BLaER1 treated with 17β-estradiol and CSF1 and Interleukin-3, amounts not matched to agents 10 nM and 100 nM (cell line): Measurements from ENCODE around the gene ATRIP.
"Not testable (repeated sequence)": the region's sequence is repeated elsewhere in the genome, so short reads cannot be mapped to it uniquely, and the experiment has no call there.

Source experiments
- H3K27ac ChIP-seq, 11 experiments: shearing (Covaris generic); formaldehyde crosslinking; 2 replicates each; pipeline ENCODE4 v1.8.1; 2022
- H3K27me3 ChIP-seq, 11 experiments: shearing (Covaris generic); formaldehyde crosslinking; 2 replicates each; pipeline ENCODE4 v1.8.1; 2022
- H3K36me3 ChIP-seq, 11 experiments: shearing (Covaris generic); formaldehyde crosslinking; 2 replicates each; pipeline ENCODE4 v1.8.1; 2022
- H3K4me1 ChIP-seq, 10 experiments: shearing (Covaris generic); formaldehyde crosslinking; 2 replicates each; pipeline ENCODE4 v1.8.1; 2022
- H3K4me2 ChIP-seq, 11 experiments: shearing (Covaris generic); formaldehyde crosslinking; 2 replicates each; pipeline ENCODE4 v1.8.1; 2022
- H3K4me3 ChIP-seq, 10 experiments: shearing (Covaris generic); formaldehyde crosslinking; 2 replicates each; pipeline ENCODE4 v1.8.1; 2022
- H3K9ac ChIP-seq, 11 experiments: shearing (Covaris generic); formaldehyde crosslinking; 2 replicates each; pipeline ENCODE4 v1.8.1; 2022
- H3K9me3 ChIP-seq, 11 experiments: shearing (Covaris generic); formaldehyde crosslinking; replicated peaks in 1 of 11; 2 replicates each; pipeline ENCODE4 v1.8.1; 2022
- H4K20me1 ChIP-seq, 11 experiments: shearing (Covaris generic); formaldehyde crosslinking; 2 replicates each; pipeline ENCODE4 v1.8.1; 2022
- Cebpa-rat ChIP-seq, 11 experiments: shearing (Covaris generic); IDR thresholded peaks; 2 replicates each; pipeline ENCODE4 v1.8.1; 2022

ATRIP gene

DNA sequence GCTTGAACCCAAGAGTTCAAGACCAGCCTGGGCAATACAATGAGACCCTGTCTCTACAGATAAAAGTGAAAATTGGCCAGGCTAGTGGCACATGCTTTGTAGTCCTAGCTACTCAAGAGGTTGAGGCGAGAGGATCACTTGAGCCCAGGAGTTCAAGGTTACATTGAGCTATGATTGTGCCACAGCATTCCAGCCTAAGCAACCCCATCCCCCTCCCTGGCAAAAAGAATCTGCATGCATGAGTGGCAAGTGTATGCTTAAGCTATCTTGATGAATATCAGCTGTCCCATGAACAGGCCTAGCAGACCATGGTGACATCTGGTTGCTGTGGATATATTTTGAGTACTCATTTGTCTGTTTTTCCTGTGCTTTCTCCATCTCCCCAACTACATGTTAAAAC is 4.7 kb downstream of the ATRIP start:
- no peaks in the 10 kb centered on the region for H3K9me3 ChIP-seq
- TF ChIP-seq Cebpa-rat (IDR thresholded peaks at IDR 0.05) = no peak
- H3K36me3 ChIP-seq = peaks cover 53 to 82% (median 65%) of the 10 kb centered on the region in 11 experiments
- H3K27ac ChIP-seq = no peak overlapping the region
- no peaks in the 10 kb centered on the region for H3K27me3 ChIP-seq
- peaks cover 14 to 21% (median 17%) of the 10 kb centered on the region in 10 experiments for H3K4me1 ChIP-seq
- H3K9ac ChIP-seq = no peak overlapping the region
- no peak overlapping the region for H3K4me2 ChIP-seq
- 0 out of 22 replicates have a peak, but pooled peaks cover 0 to 3% (median 0%) of the 10 kb centered on the region in 11 experiments for H4K20me1 ChIP-seq
- H3K4me3 ChIP-seq = no peak overlapping the region

- Histone ChIP-seq H3K27me3 (no peaks in the 10 kb centered on the region), H3K4me2 (no peak overlapping the region), H3K9me3 (no peaks in the 10 kb centered on the region), H3K9ac (no peak overlapping the region; a peak in 1 of 22 replicates), H3K27ac (no peak overlapping the region), H3K36me3 (peaks cover 96 to 100% (median 100%) of the 10 kb centered on the region in 11 experiments), H3K4me1 (peaks cover 0 to 9% (median 0%) of the 10 kb centered on the region in 10 experiments; a peak in 5 of 20 replicates), H4K20me1 (peaks cover 0 to 10% (median 0%) of the 10 kb centered on the region in 11 experiments; a peak in 2 of 22 replicates), H3K4me3 (no peak overlapping the region)
- TF ChIP-seq Cebpa-rat (IDR thresholded peaks at IDR 0.05) = no peak
Measured at GRCh38 chr3:48456456-48456855, 9.9 kb downstream of the ATRIP start.

DNA sequence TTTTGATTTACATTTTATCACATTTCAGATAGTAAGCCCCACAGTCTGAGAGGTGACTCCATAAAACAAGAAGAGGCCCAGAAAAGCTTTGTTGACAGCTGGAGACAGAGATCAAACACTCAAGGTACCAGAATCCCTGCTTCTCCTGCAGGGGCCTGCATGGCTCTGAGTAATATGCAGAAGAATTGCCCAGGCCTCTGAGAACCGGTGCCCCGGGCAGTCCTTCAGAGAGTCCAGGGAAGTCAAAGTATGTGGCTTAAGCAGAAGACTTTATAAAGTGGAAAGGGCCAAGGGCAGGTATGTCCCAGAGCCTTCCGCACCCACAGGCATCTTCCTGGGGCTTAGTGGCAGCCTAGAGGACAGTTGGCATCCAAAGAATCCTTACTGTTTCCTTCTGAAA is 12.8 kb downstream of the ATRIP start:
- Histone ChIP-seq H3K9ac (no peak overlapping the region), H3K9me3 (no peaks in the 10 kb centered on the region), H3K27me3 (no peaks in the 10 kb centered on the region), H3K27ac (no peak overlapping the region), H3K4me2 (no peak overlapping the region), H3K4me3 (no peak overlapping the region), H4K20me1 (peaks cover 0 to 12% (median 0%) of the 10 kb centered on the region in 11 experiments; a peak in 3 of 22 replicates), H3K4me1 (peaks cover 0 to 10% (median under 1%) of the 10 kb centered on the region in 10 experiments; a peak in 7 of 20 replicates), H3K36me3 (peaks cover 72 to 99% (median 89%) of the 10 kb centered on the region in 11 experiments)
- TF ChIP-seq Cebpa-rat (IDR thresholded peaks at IDR 0.05) = no peak

GRCh38 chr3:48459773-48460516 is 13.4 kb downstream of the ATRIP start:
- no peak overlapping the region for H3K4me3 ChIP-seq
- TF ChIP-seq Cebpa-rat (IDR thresholded peaks at IDR 0.05) = no peak
- no peaks in the 10 kb centered on the region for H3K9me3 ChIP-seq
- H3K9ac ChIP-seq = no peak overlapping the region
- H3K27me3 ChIP-seq = no peaks in the 10 kb centered on the region
- H3K27ac ChIP-seq = no peak overlapping the region
- no peak overlapping the region for H3K4me2 ChIP-seq
- H3K4me1 ChIP-seq = peaks cover 3 to 16% (median 7%) of the 10 kb centered on the region in 10 experiments; a peak in 18 of 20 replicates
- H4K20me1 ChIP-seq = peaks cover 0 to 12% (median 0%) of the 10 kb centered on the region in 11 experiments; a peak in 3 of 22 replicates
- H3K36me3 ChIP-seq = peaks cover 67 to 99% (median 88%) of the 10 kb centered on the region in 11 experiments

DNA sequence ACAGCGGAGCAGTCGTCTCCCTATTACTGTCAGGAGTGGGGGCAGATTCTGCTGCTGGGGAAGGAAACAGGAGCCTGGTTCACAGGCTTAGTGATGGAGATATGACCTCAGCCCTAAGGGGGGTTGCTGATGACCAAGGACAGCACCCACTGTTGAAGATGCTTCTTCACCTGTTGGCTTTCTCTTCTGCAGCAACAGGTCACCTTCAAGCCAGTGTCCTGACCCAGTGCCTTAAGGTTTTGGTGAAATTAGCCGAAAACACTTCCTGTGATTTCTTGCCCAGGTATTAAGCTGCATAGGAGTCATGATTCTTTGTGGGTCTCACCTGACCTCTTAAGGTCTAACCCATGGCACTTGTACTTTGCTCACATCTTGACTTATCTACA is 14.0 kb downstream of the ATRIP start:
- Histone ChIP-seq H3K27ac (no peak overlapping the region), H3K36me3 (peaks cover 61 to 97% (median 82%) of the 10 kb centered on the region in 11 experiments), H3K4me3 (no peak overlapping the region)

GRCh38 chr3:48461767-48462166 is 15.2 kb downstream of the ATRIP start:
- not testable (repeated sequence) for H3K4me2 ChIP-seq, H3K9me3 ChIP-seq, H3K27me3 ChIP-seq, H3K9ac ChIP-seq, H3K4me3 ChIP-seq, H3K27ac ChIP-seq
- Histone ChIP-seq H4K20me1 (peaks cover 0 to 14% (median 2%) of the 10 kb centered on the region in 11 experiments; a peak in 12 of 22 replicates), H3K4me1 (peaks cover 10 to 29% (median 21%) of the 10 kb centered on the region in 10 experiments), H3K36me3 (peaks cover 48 to 87% (median 70%) of the 10 kb centered on the region in 11 experiments)

More for the DNA sequence above, 14.0 kb downstream of the ATRIP start:
- no peaks in the 10 kb centered on the region for H3K27me3 ChIP-seq
- peaks cover 0 to 12% (median 0%) of the 10 kb centered on the region in 11 experiments; a peak in 3 of 22 replicates for H4K20me1 ChIP-seq
- TF ChIP-seq Cebpa-rat (IDR thresholded peaks at IDR 0.05) = no peak
- peaks cover 8 to 22% (median 12%) of the 10 kb centered on the region in 10 experiments for H3K4me1 ChIP-seq
- H3K9ac ChIP-seq = 0 out of 22 replicates have a peak overlapping the region, but pooled peaks of 1 of the 11 experiments have one; percentile 25
- no peak overlapping the region; a peak in 1 of 22 replicates for H3K4me2 ChIP-seq
- no peaks in the 10 kb centered on the region for H3K9me3 ChIP-seq

DNA sequence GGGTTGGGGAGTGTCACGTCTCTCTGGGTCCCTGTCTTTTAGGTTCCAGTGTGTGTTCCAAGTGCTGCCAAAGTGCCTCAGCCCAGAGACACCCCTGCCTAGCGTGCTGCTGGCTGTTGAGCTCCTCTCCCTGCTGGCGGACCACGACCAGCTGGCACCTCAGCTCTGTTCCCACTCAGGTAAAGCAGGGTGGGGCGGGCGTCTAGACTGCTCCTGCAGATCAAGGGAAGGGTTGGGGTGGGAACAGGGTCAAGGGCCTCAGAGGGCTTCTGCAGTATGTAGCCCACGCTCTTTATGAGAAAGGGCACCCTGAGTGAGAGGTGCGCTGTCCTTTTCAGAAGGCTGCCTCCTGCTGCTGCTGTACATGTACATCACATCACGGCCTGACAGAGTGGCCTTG is 17.2 kb downstream of the ATRIP start:
- TF ChIP-seq Cebpa-rat (IDR thresholded peaks at IDR 0.05) = no peak
- H3K36me3 ChIP-seq = peaks cover 45 to 87% (median 70%) of the 10 kb centered on the region in 11 experiments
- H4K20me1 ChIP-seq = peaks cover 13 to 33% (median 21%) of the 10 kb centered on the region in 11 experiments; a peak in 19 of 22 replicates
- H3K27me3 ChIP-seq = no peaks in the 10 kb centered on the region
- H3K4me2 ChIP-seq = no peak overlapping the region
- no peak overlapping the region for H3K4me3 ChIP-seq
- peaks cover 29 to 49% (median 40%) of the 10 kb centered on the region in 10 experiments for H3K4me1 ChIP-seq
- H3K9ac ChIP-seq = 0 out of 22 replicates have a peak overlapping the region, but pooled peaks of 3 of the 11 experiments have one; percentile 1 to 19 (median 17)
- H3K9me3 ChIP-seq = no peaks in the 10 kb centered on the region
- H3K27ac ChIP-seq = no peak overlapping the region; a peak in 1 of 22 replicates

- Histone ChIP-seq H3K9me3 (no peaks in the 10 kb centered on the region), H3K36me3 (peaks cover 45 to 87% (median 70%) of the 10 kb centered on the region in 11 experiments), H3K27ac (peak overlapping the region in 10 of 11 experiments; percentile 28 to 100 (median 96); a peak in 18 of 22 replicates), H3K27me3 (no peaks in the 10 kb centered on the region), H3K4me2 (peak overlapping the region in 9 of 11 experiments; percentile 25 to 100 (median 99); a peak in 18 of 22 replicates), H3K9ac (peak overlapping the region in 9 of 11 experiments; percentile 85 to 99 (median 93); a peak in 15 of 22 replicates), H4K20me1 (peaks cover 17 to 44% (median 32%) of the 10 kb centered on the region in 11 experiments; a peak in 19 of 22 replicates), H3K4me1 (peaks cover 40 to 59% (median 51%) of the 10 kb centered on the region in 10 experiments), H3K4me3 (no peak overlapping the region)
- TF ChIP-seq Cebpa-rat (IDR thresholded peaks at IDR 0.05) = no peak
Measured at GRCh38 chr3:48464713-48465221, 18.2 kb downstream of the ATRIP start.

GRCh38 chr3:48465237-48465530 is 18.6 kb downstream of the ATRIP start:
- Histone ChIP-seq H3K9me3 (no peaks in the 10 kb centered on the region), H3K9ac (peak overlapping the region in 10 of 11 experiments; percentile 85 to 99 (median 92); a peak in 19 of 22 replicates), H3K4me2 (peak overlapping the region; percentile 25 to 100 (median 99); a peak in 21 of 22 replicates), H3K27ac (peak overlapping the region; percentile 28 to 100 (median 97); a peak in 21 of 22 replicates), H3K27me3 (no peaks in the 10 kb centered on the region), H3K4me1 (peaks cover 44 to 64% (median 55%) of the 10 kb centered on the region in 10 experiments), H4K20me1 (peaks cover 17 to 48% (median 36%) of the 10 kb centered on the region in 11 experiments; a peak in 19 of 22 replicates), H3K4me3 (peak overlapping the region in 4 of 10 experiments; percentile 72 to 85 (median 75); a peak in 5 of 20 replicates), H3K36me3 (peaks cover 41 to 87% (median 70%) of the 10 kb centered on the region in 11 experiments)
- TF ChIP-seq Cebpa-rat (IDR thresholded peaks at IDR 0.05) = no peak
